ENCODE data around the gene HIPK3. TPM values are rescaled to one million over a fixed set of nuclear protein-coding genes. Genes with fewer than 3 reads are reported as not detected.
A peak's percentile ranks its signal among the peaks of the same experiment; 100 is the strongest.

The HIPK3 gene
- total and polyA plus RNA-seq, 2 experiments from 2014 or later = 5.5 to 29.8 TPM

DNA sequence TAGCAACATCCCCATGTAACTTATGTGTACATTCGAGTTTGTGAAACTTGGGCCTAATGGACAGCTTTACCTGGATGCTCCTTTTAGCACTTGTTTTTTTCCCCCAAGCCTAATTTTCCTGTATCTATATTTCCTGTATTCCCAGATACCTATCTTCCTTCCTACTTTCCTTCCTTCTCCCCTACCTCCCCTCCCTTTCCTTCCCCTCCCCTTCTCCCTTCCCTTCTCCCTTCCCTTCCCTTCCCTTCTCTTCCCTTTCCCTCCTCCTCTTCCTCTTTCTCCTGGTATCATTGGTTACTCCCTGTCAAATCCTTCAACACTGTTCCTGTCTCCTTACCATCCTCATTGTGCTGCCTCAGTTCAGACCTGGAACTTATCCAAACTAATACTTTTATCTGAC, 111.8 kb downstream of the HIPK3 start:
- ATAC-seq (no peak), DNase-seq (ENCODE audit: low spot score) (no peak)
- no peak overlapping the region for H3K4me3 ChIP-seq
- H3F3A ChIP-seq (replicated peaks; ENCODE audit: low read depth) = no peaks in the 10 kb centered on the region
- H3K27ac ChIP-seq (ENCODE audit: low read depth) = no peak overlapping the region
- TF ChIP-seq, protein P1, sequence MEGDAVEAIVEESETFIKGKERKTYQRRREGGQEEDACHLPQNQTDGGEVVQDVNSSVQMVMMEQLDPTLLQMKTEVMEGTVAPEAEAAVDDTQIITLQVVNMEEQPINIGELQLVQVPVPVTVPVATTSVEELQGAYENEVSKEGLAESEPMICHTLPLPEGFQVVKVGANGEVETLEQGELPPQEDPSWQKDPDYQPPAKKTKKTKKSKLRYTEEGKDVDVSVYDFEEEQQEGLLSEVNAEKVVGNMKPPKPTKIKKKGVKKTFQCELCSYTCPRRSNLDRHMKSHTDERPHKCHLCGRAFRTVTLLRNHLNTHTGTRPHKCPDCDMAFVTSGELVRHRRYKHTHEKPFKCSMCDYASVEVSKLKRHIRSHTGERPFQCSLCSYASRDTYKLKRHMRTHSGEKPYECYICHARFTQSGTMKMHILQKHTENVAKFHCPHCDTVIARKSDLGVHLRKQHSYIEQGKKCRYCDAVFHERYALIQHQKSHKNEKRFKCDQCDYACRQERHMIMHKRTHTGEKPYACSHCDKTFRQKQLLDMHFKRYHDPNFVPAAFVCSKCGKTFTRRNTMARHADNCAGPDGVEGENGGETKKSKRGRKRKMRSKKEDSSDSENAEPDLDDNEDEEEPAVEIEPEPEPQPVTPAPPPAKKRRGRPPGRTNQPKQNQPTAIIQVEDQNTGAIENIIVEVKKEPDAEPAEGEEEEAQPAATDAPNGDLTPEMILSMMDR (conservative IDR thresholded peaks at IDR 0.05; ENCODE audit: low read depth in 2 of 2) = no peak
- peaks cover 8% of the 10 kb centered on the region for H3K4me1 Mint-ChIP-seq
- no peaks in the 10 kb centered on the region for H3K36me3 ChIP-seq (ENCODE audit: insufficient read depth)
- H3K27me3 ChIP-seq (ENCODE audit: insufficient read depth) = no peaks in the 10 kb centered on the region
- H3K27me3 Mint-ChIP-seq (ENCODE audit: insufficient read depth, low read depth, poor library complexity) = peaks cover under 1% of the 10 kb centered on the region
- no peaks in the 10 kb centered on the region for H4K20me1 ChIP-seq (replicated peaks; ENCODE audit: insufficient read depth)
- no peaks in the 10 kb centered on the region for H3K9me2 ChIP-seq (ENCODE audit: insufficient read depth)
- H3K4me3 Mint-ChIP-seq = no peak overlapping the region
- no peaks in the 10 kb centered on the region for H3K4me1 ChIP-seq (ENCODE audit: insufficient read depth)
- no peaks in the 10 kb centered on the region for H3K79me2 ChIP-seq (replicated peaks; ENCODE audit: insufficient read depth)
- no peak overlapping the region for H3K27ac Mint-ChIP-seq
- H3K4me2 ChIP-seq = no peak overlapping the region
- H3K36me3 Mint-ChIP-seq (ENCODE audit: low read depth) = no peaks in the 10 kb centered on the region
- no peaks in the 10 kb centered on the region for H3K9me3 Mint-ChIP-seq
- H2AFZ ChIP-seq = no peak overlapping the region

DNA sequence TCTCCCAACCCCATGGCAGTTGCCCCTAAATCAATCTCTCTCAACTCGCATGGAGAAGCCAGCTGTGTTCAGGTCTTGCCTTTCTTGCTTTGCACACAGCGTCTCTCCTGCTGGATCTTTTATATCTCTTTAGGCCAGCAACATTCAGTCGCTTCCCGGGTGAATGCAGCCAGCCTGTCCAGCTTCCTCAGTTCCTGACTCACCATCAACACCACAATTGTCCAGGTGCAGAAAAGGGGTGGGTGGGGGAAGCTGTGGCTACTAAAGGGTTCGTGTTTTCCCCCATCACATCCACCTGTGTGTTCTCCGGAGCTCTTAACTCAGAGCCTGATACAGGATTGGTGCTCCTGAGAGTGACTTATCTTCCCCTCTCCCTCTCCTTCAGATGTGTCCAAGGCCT, 116.5 kb downstream of the HIPK3 start:
- no peak overlapping the region for H3K27ac ChIP-seq (ENCODE audit: low read depth)
- no peak overlapping the region for H3K4me3 Mint-ChIP-seq
- H3F3A ChIP-seq (replicated peaks; ENCODE audit: low read depth) = peaks cover 13% of the 10 kb centered on the region; the same call in 1 of the 2 replicates
- H3K4me1 Mint-ChIP-seq = peaks cover 16% of the 10 kb centered on the region
- H3K4me3 ChIP-seq = no peak overlapping the region
- H3K27me3 ChIP-seq (ENCODE audit: insufficient read depth) = peaks cover 37% of the 10 kb centered on the region
- H3K4me2 ChIP-seq = 0 out of 2 replicates have a peak overlapping the region, but pooled peaks have one; percentile 26
- no peak overlapping the region for H3K27ac Mint-ChIP-seq
- H4K20me1 ChIP-seq (replicated peaks; ENCODE audit: insufficient read depth) = no peaks in the 10 kb centered on the region
- DNase-seq (ENCODE audit: low spot score) = no peak
- H3K36me3 ChIP-seq (ENCODE audit: insufficient read depth) = no peaks in the 10 kb centered on the region
- H2AFZ ChIP-seq = peak overlapping the region; percentile 78
- no peaks in the 10 kb centered on the region for H3K79me2 ChIP-seq (replicated peaks; ENCODE audit: insufficient read depth)
- H3K9me2 ChIP-seq (ENCODE audit: insufficient read depth) = no peaks in the 10 kb centered on the region
- H3K4me1 ChIP-seq (ENCODE audit: insufficient read depth) = peaks cover 7% of the 10 kb centered on the region
- TF ChIP-seq, protein P1 (conservative IDR thresholded peaks at IDR 0.05; ENCODE audit: low read depth in 2 of 2) = no peak
- TF ChIP-seq EZH2phosphoT487 (IDR thresholded peaks at IDR 0.05; ENCODE audit: unreplicated experiment) (no peak), CREB1 (CRISPR knock-in tag; IDR thresholded peaks at IDR 0.05; ENCODE audit: low read depth) (no peak), ZNF331 (CRISPR knock-in tag; IDR thresholded peaks at IDR 0.05; ENCODE audit: low read depth) (no peak), STAT1 (IDR thresholded peaks at IDR 0.05; ENCODE audit: unreplicated experiment) (no peak), ZNF114 (CRISPR knock-in tag; IDR thresholded peaks at IDR 0.05) (no peak), NANOG (IDR thresholded peaks at IDR 0.05; ENCODE audit: borderline replicate concordance) (no peak)
- TF ChIP-seq, protein P2, sequence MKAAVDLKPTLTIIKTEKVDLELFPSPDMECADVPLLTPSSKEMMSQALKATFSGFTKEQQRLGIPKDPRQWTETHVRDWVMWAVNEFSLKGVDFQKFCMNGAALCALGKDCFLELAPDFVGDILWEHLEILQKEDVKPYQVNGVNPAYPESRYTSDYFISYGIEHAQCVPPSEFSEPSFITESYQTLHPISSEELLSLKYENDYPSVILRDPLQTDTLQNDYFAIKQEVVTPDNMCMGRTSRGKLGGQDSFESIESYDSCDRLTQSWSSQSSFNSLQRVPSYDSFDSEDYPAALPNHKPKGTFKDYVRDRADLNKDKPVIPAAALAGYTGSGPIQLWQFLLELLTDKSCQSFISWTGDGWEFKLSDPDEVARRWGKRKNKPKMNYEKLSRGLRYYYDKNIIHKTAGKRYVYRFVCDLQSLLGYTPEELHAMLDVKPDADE (IDR thresholded peaks at IDR 0.05) = no peak
- peaks cover 30% of the 10 kb centered on the region for H3K27me3 Mint-ChIP-seq (ENCODE audit: insufficient read depth, low read depth, poor library complexity)
- no peak for ATAC-seq
- H3K9me3 Mint-ChIP-seq = no peaks in the 10 kb centered on the region
- H3K36me3 Mint-ChIP-seq (ENCODE audit: low read depth) = no peaks in the 10 kb centered on the region
